HG02798 (cell line): ENCODE measurements around the gene CBX4.

Experiments
- ATAC-seq: cut with Tn5 transposase; IDR thresholded peaks from one replicate; pipeline ENCODE4 v1.9.1; 2021; ENCODE audit warnings: mild to moderate bottlenecking; ENCODE audit not compliant: unreplicated experiment, poor library complexity

CBX4 gene

GRCh38 chr17:79839356-79840268, at the start of gene CBX4:
Gene CBX4 (minus strand): TSS chr17:79839440. CDS start chr17:79839251, 189 bp downstream.
- peak; percentile 74 for ATAC-seq

- no peak for ATAC-seq
Observed at GRCh38 chr17:79888009-79888540, 48.8 kb upstream of the CBX4 start.

- ATAC-seq: no peak
Observed at GRCh38 chr17:79887451-79887991, 48.3 kb upstream of the CBX4 start.

- no peak for ATAC-seq
Observed at GRCh38 chr17:79883202-79883601, 44.0 kb upstream of the CBX4 start.

- no peak for ATAC-seq
Observed at GRCh38 chr17:79878329-79878947, 39.2 kb upstream of the CBX4 start.

GRCh38 chr17:79877041-79877440, 37.8 kb upstream of the CBX4 start:
- no peak for ATAC-seq

- ATAC-seq: no peak
Observed at GRCh38 chr17:79875511-79875910, 36.3 kb upstream of the CBX4 start.

GRCh38 chr17:79874329-79874981, 35.2 kb upstream of the CBX4 start:
- ATAC-seq: no peak

GRCh38 chr17:79873583-79873982, 34.3 kb upstream of the CBX4 start:
- no peak for ATAC-seq

- ATAC-seq: no peak
Observed at GRCh38 chr17:79872762-79873161, 33.5 kb upstream of the CBX4 start.

GRCh38 chr17:79871131-79871530, 31.9 kb upstream of the CBX4 start:
- ATAC-seq: no peak

GRCh38 chr17:79870540-79870939, 31.3 kb upstream of the CBX4 start:
- ATAC-seq: no peak

- no peak for ATAC-seq
Observed at GRCh38 chr17:79866791-79867518, 27.7 kb upstream of the CBX4 start.

GRCh38 chr17:79865351-79866210, 26.3 kb upstream of the CBX4 start:
- ATAC-seq: no peak

- no peak for ATAC-seq
Observed at GRCh38 chr17:79864617-79865250, 25.5 kb upstream of the CBX4 start.

- no peak for ATAC-seq
Observed at GRCh38 chr17:79864147-79864546, 24.9 kb upstream of the CBX4 start.

- no peak for ATAC-seq
Observed at GRCh38 chr17:79862771-79863440, 23.7 kb upstream of the CBX4 start.

GRCh38 chr17:79862238-79862637, 23.0 kb upstream of the CBX4 start:
- no peak for ATAC-seq
